Heart right ventricle (tissue), 16 donors: ENCODE results near the gene CACNA2D2. TPM values are rescaled to one million over a fixed set of nuclear protein-coding genes. Genes with fewer than 3 reads are reported as not detected.

ENCODE experiments used
- ATAC-seq, 8 donors: fragments of 200-7000 bp; cut with Tn5 transposase; one replicate each; pipeline ENCODE4 v1.9.1; 2020; ENCODE audit warnings: mild to moderate bottlenecking in 8 of 8, moderate library complexity in 8 of 8, moderate number of reproducible peaks in 1 of 8
- DNase-seq, 2 donors: peaks; one replicate each; pipeline ENCODE4 v3.0.0-alpha.2; 2020
- H3K27ac ChIP-seq, 10 donors: fragments of 200-600 bp; sonication (generic) in 2 of 10; one replicate each; pipeline versions ENCODE4 v1.5.0 to v1.8.0; 2020 to 2022; ENCODE audit warnings: mild to moderate bottlenecking in 3 of 10
- H3K27me3 ChIP-seq, 7 donors: fragments of 200-600 bp; one replicate each; pipeline ENCODE4 v1.8.0; 2021 to 2022; ENCODE audit warnings: mild to moderate bottlenecking in 2 of 7
- H3K36me3 ChIP-seq, 9 donors: fragments of 200-600 bp; sonication (generic) in 1 of 9; one replicate each; pipeline versions ENCODE4 v1.5.0 to v1.8.0; 2020 to 2022; ENCODE audit warnings: mild to moderate bottlenecking in 2 of 9
- H3K4me1 ChIP-seq, 9 donors: fragments of 200-600 bp; sonication (generic) in 1 of 9; one replicate each; pipeline versions ENCODE4 v1.5.0 to v1.8.0; 2020 to 2022; ENCODE audit warnings: mild to moderate bottlenecking in 4 of 9
- H3K4me3 ChIP-seq, 10 donors: fragments of 200-600 bp; sonication (generic) in 2 of 10; one replicate each; pipeline versions ENCODE4 v1.5.0 to v1.8.0; 2020 to 2022; ENCODE audit warnings: mild to moderate bottlenecking in 7 of 10, moderate library complexity in 2 of 10
- H3K9me3 ChIP-seq, 11 donors: fragments of 200-600 bp in 10 of 11; sonication (generic) in 2 of 11; one replicate each; pipeline versions ENCODE4 v1.5.0 to v1.8.0; 2013 to 2022; ENCODE audit warnings: mild to moderate bottlenecking in 2 of 11, control low read depth in 1 of 11, moderate library complexity in 1 of 11
- WGBS, 2 donors: extraction: QIAGEN DNeasy Blood & Tissue Kit; methylation state at CpG; one replicate each; pipeline ENCODE4 v1.1.7; 2013; ENCODE audit warnings: inconsistent platforms in 1 of 2; 5-methylcytosine and 5-hydroxymethylcytosine counted together
- intact Hi-C, 10 donors: fragments of 100-400 bp; cut with DNase I; formaldehyde crosslinking; loops; one replicate each; pipeline versions ENCODE4 v1.11.1 to v1.14.2; 2022
- polyA plus RNA-seq, 2 donors: library from polyadenylated mRNA; stranded (reverse); fragments of 200-250 nt; gene quantifications; one replicate each; pipeline ENCODE4 v1.2.3, GENCODE V29; 2013
- total RNA-seq, 10 donors: library from RNA; stranded (reverse); fragmentation: NEBNext Ultra II Directional in 3 of 10; extraction: Animal tissue kit (Norgen Biotek cat#: 25700) in 3 of 10; gene quantifications; one replicate each; pipeline versions ENCODE4 v1.2.1 to v1.2.4, GENCODE V29; 2021 to 2023
- TF ChIP-seq, protein P1 (sequence below), 9 donors: fragments of 200-600 bp; sonication (generic) in 2 of 9; IDR thresholded peaks; one replicate each; pipeline versions ENCODE4 v1.5.0 to v1.8.0; 2021 to 2022; ENCODE audit warnings: antibody characterized with exemption in 9 of 9, mild to moderate bottlenecking in 5 of 9, moderate library complexity in 1 of 9
- donor health status: Arrhythmogenic right ventricular cardiomyopathy.
- donor health status: ischemic (EF 13 %, LVEDD 7.1; RV severe dilation, severe dysfunction).
- donor health status: healthy with polysubstance abuse.
- donor health status: DM: no; HTN: yes; CAD: no.
- donor health status: DM: no; HTN: no; CAD: no.
- donor health status: ischemic (EF 25% LVEDD 6.9; RV normal size, moderate dysfunction).
- donor health status: ischemic (EF 25% LVEDD 5.7; RV mildly dilated, moderate dysfunction).
- donor health status: healthy.
- donor health status: DM: yes; HTN: yes; CAD: no.
- donor health status: Ischemic cardiomyopathy.
- donor health status: ischemic (EF 35%, LVEDD 5.7; RV mildly dilated, moderate dysfunction).
- donor health status: nonischemic (EF 11% LVEDD 7.7; RV severe dilation, severe dysfunction).
- donor health status: DM: yes; HTN: yes; CAD: no.
- donor health status: PGD.
- donor health status: ischemic (EF 29% LVEDD 5.4; RV normal size, mild dysfunction).
- donor health status: nonischemic (EF 23%, LVEDD 6.1; RV moderate dilation, normal function).

The CACNA2D2 gene
- total and polyA plus RNA-seq, 12 donors, result 0.42 to 3.9 (median 2.4) TPM

- peak overlapping the region; percentile 57 to 88 (median 80) for H3K4me3 ChIP-seq
- no peaks in the 10 kb centered on the region for H3K27me3 ChIP-seq
- peaks cover 0 to 57% (median 37%) of the 10 kb centered on the region in 9 donors for H3K36me3 ChIP-seq
- peaks cover 29 to 88% (median 71%) of the 10 kb centered on the region in 9 donors for H3K4me1 ChIP-seq
- TF ChIP-seq, protein P1, sequence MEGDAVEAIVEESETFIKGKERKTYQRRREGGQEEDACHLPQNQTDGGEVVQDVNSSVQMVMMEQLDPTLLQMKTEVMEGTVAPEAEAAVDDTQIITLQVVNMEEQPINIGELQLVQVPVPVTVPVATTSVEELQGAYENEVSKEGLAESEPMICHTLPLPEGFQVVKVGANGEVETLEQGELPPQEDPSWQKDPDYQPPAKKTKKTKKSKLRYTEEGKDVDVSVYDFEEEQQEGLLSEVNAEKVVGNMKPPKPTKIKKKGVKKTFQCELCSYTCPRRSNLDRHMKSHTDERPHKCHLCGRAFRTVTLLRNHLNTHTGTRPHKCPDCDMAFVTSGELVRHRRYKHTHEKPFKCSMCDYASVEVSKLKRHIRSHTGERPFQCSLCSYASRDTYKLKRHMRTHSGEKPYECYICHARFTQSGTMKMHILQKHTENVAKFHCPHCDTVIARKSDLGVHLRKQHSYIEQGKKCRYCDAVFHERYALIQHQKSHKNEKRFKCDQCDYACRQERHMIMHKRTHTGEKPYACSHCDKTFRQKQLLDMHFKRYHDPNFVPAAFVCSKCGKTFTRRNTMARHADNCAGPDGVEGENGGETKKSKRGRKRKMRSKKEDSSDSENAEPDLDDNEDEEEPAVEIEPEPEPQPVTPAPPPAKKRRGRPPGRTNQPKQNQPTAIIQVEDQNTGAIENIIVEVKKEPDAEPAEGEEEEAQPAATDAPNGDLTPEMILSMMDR (IDR thresholded peaks at IDR 0.05), result no peak
- no peaks in the 10 kb centered on the region for H3K9me3 ChIP-seq
- peak; percentile 27 to 69 (median 44) for ATAC-seq
- intact Hi-C loops, result loop anchor here in 5 of 10 donors (1.0 to 10.0 kb wide), 6 partner anchors 18 to 84 kb away; partner anchors contain the start of genes GNAI2 (in 1 of the 5), HYAL1 (in 1 of the 5) and SEMA3B (in 1 of the 5)
- WGBS, 2 donors, result 0 to 1% methylated on average over 37 to 45 of the region's 45 CpGs
- H3K27ac ChIP-seq, result peak overlapping the region; percentile 91 to 99 (median 97)
- peak; percentile 82 to 83 for DNase-seq
Measured at GRCh38 chr3:50320853-50321335, 182.5 kb downstream of the CACNA2D2 start.

DNA sequence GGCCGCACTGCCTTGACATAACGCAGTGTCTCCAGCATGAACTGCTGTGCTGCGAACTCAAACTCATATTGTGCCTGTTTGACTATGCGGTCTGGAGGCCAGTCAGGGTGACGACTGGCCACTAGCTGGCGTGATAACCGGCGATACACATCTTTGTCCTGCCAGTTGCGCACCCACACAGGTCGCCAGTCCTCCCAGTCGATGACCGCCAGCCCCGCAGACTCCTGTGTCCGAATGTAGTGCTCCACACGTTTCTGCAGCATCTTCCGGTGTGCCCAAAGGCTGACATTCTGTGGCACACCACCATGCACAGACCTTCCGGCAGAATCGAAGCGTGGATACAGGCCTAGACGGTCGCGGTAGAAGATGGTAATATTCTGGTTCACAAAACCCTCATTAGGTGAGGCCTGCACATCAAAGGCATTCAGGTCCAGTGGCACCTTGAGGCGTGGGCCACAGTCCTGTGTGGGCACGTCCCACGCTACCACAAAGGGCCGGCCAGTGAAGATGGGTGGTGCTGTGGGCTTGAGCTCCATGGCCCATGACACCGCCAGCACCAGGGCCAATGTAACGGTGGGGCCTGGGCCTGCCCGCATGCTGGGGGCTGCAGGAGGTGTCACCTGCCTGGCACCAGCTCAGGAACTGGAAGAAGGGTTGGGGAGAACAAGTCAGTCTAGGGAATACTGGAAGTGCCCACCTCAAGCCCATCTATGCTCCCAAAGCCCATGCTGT, 183.4 kb downstream of the CACNA2D2 start:
- intact Hi-C loops, result loop anchor here in 4 of 10 donors (2.0 to 10.0 kb wide), 5 partner anchors 19 to 83 kb away; partner anchors contain the start of genes GNAI2 (in 1 of the 4) and SEMA3B (in 1 of the 4)
- H3K27ac ChIP-seq, result peak overlapping the region; percentile 91 to 99 (median 97)
- H3K9me3 ChIP-seq, result no peaks in the 10 kb centered on the region
- peak overlapping the region; percentile 57 to 88 (median 80) for H3K4me3 ChIP-seq
- H3K36me3 ChIP-seq, result peaks cover 0 to 57% (median 33%) of the 10 kb centered on the region in 9 donors
- ATAC-seq, result no peak
- H3K27me3 ChIP-seq, result no peaks in the 10 kb centered on the region
- TF ChIP-seq, protein P1 (IDR thresholded peaks at IDR 0.05), result peak in 2 of 9 donors; percentile 6 to 22
- no peak for DNase-seq
- 67 to 71% methylated on average over 29 of the region's 29 CpGs for WGBS, 2 donors
- peaks cover 29 to 81% (median 68%) of the 10 kb centered on the region in 9 donors for H3K4me1 ChIP-seq

GRCh38 chr3:50319181-50319893, 184.1 kb downstream of the CACNA2D2 start:
- intact Hi-C loops, result no loop called here
- TF ChIP-seq, protein P1 (IDR thresholded peaks at IDR 0.05), result no peak
- DNase-seq (no peak), ATAC-seq (no peak)
- peak overlapping the region in 9 of 10 donors; percentile 57 to 88 (median 81) for H3K4me3 ChIP-seq
- H3K27ac ChIP-seq, result peak overlapping the region; percentile 61 to 99 (median 97)
- no peaks in the 10 kb centered on the region for H3K9me3 ChIP-seq
- peaks cover 0 to 58% (median 33%) of the 10 kb centered on the region in 9 donors for H3K36me3 ChIP-seq
- H3K27me3 ChIP-seq, result no peaks in the 10 kb centered on the region
- H3K4me1 ChIP-seq, result peaks cover 24 to 77% (median 61%) of the 10 kb centered on the region in 9 donors
- WGBS, 2 donors, result 69 to 79% methylated on average over 16 of the region's 16 CpGs

DNA sequence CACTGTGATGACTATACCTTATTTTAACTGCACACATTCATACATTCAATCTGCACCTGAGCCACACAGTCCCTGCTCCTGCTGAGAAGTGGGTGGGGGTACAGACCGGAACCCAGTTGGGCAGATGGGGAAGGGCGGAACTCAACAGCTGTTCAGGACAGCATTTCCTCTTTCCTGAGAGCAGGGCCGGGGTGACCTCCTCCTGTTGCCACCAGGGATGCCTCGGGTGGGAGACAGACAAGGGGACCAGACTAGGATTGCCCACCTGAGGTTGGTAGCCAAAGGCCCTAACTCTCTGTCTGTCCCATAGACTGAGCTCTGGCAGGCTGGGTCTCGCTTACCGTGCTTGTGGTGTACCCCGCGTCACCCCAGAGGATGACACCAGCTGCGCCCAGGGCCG, 184.8 kb downstream of the CACNA2D2 start:
- peaks cover 19 to 72% (median 55%) of the 10 kb centered on the region in 9 donors for H3K4me1 ChIP-seq
- DNase-seq, result no peak
- peak overlapping the region in 9 of 10 donors; percentile 57 to 88 (median 81) for H3K4me3 ChIP-seq
- peak overlapping the region in 9 of 10 donors; percentile 21 to 99 (median 97) for H3K27ac ChIP-seq
- no peaks in the 10 kb centered on the region for H3K9me3 ChIP-seq
- TF ChIP-seq, protein P1 (IDR thresholded peaks at IDR 0.05), result no peak
- H3K36me3 ChIP-seq, result peaks cover 0 to 58% (median 33%) of the 10 kb centered on the region in 9 donors
- 73 to 85% methylated on average over 10 of the region's 10 CpGs for WGBS, 2 donors
- intact Hi-C loops, result no loop called here
- no peaks in the 10 kb centered on the region for H3K27me3 ChIP-seq
- ATAC-seq, result no peak
